ENCODE data around the gene THPO. TPM values are rescaled to one million over a fixed set of nuclear protein-coding genes. Genes with fewer than 3 reads are reported as not detected.
A peak's percentile ranks its signal among the peaks of the same experiment; 100 is the strongest.

THPO gene
- total and polyA plus RNA-seq, 9 of the 15 experiments (the other 6 are each of a cell fraction or from before 2014, with no cell fraction given) = 0.11 to 1.1 (median 0.35) TPM; not detected in 1

DNA sequence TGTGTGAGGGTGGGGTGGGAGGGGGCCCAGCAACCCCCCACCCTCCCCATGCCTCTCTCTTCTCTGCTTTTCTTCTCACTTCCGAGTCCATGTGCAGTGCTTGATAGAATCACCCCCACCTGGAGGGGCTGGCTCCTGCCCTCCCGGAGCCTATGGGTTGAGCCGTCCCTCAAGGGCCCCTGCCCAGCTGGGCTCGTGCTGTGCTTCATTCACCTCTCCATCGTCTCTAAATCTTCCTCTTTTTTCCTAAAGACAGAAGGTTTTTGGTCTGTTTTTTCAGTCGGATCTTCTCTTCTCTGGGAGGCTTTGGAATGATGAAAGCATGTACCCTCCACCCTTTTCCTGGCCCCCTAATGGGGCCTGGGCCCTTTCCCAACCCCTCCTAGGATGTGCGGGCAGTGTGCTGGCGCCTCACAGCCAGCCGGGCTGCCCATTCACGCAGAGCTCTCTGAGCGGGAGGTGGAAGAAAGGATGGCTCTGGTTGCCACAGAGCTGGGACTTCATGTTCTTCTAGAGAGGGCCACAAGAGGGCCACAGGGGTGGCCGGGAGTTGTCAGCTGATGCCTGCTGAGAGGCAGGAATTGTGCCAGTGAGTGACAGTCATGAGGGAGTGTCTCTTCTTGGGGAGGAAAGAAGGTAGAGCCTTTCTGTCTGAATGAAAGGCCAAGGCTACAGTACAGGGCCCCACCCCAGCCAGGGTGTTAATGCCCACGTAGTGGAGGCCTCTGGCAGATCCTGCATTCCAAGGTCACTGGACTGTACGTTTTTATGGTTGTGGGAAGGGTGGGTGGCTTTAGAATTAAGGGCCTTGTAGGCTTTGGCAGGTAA, 32.5 kb downstream of the THPO start (continued):
- TF ChIP-seq CBX8 (IDR thresholded peaks at IDR 0.05; ENCODE audit: borderline replicate concordance, extremely low read depth, low read depth, low read length, poor library complexity, severe bottlenecking) = no peak
- no peak for TF ChIP-seq ZBTB5 (IDR thresholded peaks at IDR 0.05)
- TF ChIP-seq MEF2A (IDR thresholded peaks at IDR 0.05; ENCODE audit: control insufficient read depth, low read depth, low read length) = no peak
- peak; percentile 58; the same call in 1 of the 2 replicates for TF ChIP-seq BHLHE40 (IDR thresholded peaks at IDR 0.05; ENCODE audit: low read length)
- TF ChIP-seq NR2C2 (CRISPR knock-in tag; IDR thresholded peaks at IDR 0.05) = no peak
- no peak for TF ChIP-seq NR2C2 (tag; IDR thresholded peaks at IDR 0.05)
- no peak for TF ChIP-seq MLX (CRISPR knock-in tag; conservative IDR thresholded peaks at IDR 0.05)
- no peak for TF ChIP-seq ZNF583 (CRISPR knock-in tag; IDR thresholded peaks at IDR 0.05)
- TF ChIP-seq SPI1 (IDR thresholded peaks at IDR 0.05; ENCODE audit: borderline replicate concordance, low read depth, low read length) = no peak
- TF ChIP-seq POLR2G (IDR thresholded peaks at IDR 0.05; ENCODE audit: low read depth, low read length) = no peak
- TF ChIP-seq YBX1 (IDR thresholded peaks at IDR 0.05) = no peak
- TF ChIP-seq, protein P1, sequence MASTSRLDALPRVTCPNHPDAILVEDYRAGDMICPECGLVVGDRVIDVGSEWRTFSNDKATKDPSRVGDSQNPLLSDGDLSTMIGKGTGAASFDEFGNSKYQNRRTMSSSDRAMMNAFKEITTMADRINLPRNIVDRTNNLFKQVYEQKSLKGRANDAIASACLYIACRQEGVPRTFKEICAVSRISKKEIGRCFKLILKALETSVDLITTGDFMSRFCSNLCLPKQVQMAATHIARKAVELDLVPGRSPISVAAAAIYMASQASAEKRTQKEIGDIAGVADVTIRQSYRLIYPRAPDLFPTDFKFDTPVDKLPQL (IDR thresholded peaks at IDR 0.05; ENCODE audit: extremely low read depth, insufficient read length) = no peak
- no peak for TF ChIP-seq HSF4 (CRISPR knock-in tag; IDR thresholded peaks at IDR 0.05; ENCODE audit: borderline replicate concordance)
- TF ChIP-seq SMAD2 (IDR thresholded peaks at IDR 0.05; ENCODE audit: low read depth, low read length) = no peak
- TF ChIP-seq MBD2 (IDR thresholded peaks at IDR 0.05; ENCODE audit: borderline replicate concordance, low read depth) = no peak
- peak; percentile 82 for TF ChIP-seq MEIS2 (IDR thresholded peaks at IDR 0.05; ENCODE audit: partially characterized antibody)
- TF ChIP-seq PREB (CRISPR knock-in tag; IDR thresholded peaks at IDR 0.05) = no peak
- TF ChIP-seq NELFE (IDR thresholded peaks at IDR 0.05; ENCODE audit: insufficient read depth, insufficient read length) = no peak
- no peak for TF ChIP-seq SREBF1 (IDR thresholded peaks at IDR 0.05; ENCODE audit: borderline replicate concordance, low read depth, low read length)
- 0 out of 2 replicates have a peak, but pooled peaks have one; percentile 67 for TF ChIP-seq HDGF (IDR thresholded peaks at IDR 0.05)
- TF ChIP-seq ZNF174 (CRISPR knock-in tag; IDR thresholded peaks at IDR 0.05) = no peak
- TF ChIP-seq, protein P2, sequence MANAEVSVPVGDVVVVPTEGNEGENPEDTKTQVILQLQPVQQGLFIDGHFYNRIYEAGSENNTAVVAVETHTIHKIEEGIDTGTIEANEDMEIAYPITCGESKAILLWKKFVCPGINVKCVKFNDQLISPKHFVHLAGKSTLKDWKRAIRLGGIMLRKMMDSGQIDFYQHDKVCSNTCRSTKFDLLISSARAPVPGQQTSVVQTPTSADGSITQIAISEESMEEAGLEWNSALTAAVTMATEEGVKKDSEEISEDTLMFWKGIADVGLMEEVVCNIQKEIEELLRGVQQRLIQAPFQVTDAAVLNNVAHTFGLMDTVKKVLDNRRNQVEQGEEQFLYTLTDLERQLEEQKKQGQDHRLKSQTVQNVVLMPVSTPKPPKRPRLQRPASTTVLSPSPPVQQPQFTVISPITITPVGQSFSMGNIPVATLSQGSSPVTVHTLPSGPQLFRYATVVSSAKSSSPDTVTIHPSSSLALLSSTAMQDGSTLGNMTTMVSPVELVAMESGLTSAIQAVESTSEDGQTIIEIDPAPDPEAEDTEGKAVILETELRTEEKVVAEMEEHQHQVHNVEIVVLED (CRISPR knock-in tag; IDR thresholded peaks at IDR 0.05) = no peak

All from K562 (cell line).